Uterus (tissue), 4 donors: ENCODE data around the gene FHIP2A. TPM values are rescaled to one million over a fixed set of nuclear protein-coding genes. Genes with fewer than 3 reads are reported as not detected.

ENCODE experiments used
- DNase-seq, 2 donors: peaks; one replicate each; pipeline ENCODE4 v3.0.0-alpha.2; 2019 to 2020
- H3K27ac ChIP-seq, 2 donors: fragments of 200-600 bp; sonication (generic); 1 replicate in 1 of 2; 2 replicates in 1 of 2; pipeline ENCODE4 v1.5.1; 2016 to 2018
- H3K27me3 ChIP-seq, 2 donors: fragments of 200-600 bp; sonication (generic); one replicate each; pipeline ENCODE4 v1.5.1; 2018 to 2019; ENCODE audit warnings: control low read depth in 1 of 2
- H3K36me3 ChIP-seq, 2 donors: fragments of 200-600 bp; sonication (generic); one replicate each; pipeline ENCODE4 v1.5.1; 2019; ENCODE audit warnings: control low read depth in 1 of 2
- H3K4me1 ChIP-seq, 2 donors: fragments of 200-600 bp; sonication (generic); one replicate each; pipeline ENCODE4 v1.5.1; 2018 to 2019; ENCODE audit warnings: control low read depth in 1 of 2
- H3K4me3 ChIP-seq, 2 donors: fragments of 200-600 bp; sonication (generic); 1 replicate in 1 of 2; 2 replicates in 1 of 2; pipeline ENCODE4 v1.5.1; 2018 to 2019; ENCODE audit warnings: mild to moderate bottlenecking in 1 of 2
- H3K9me3 ChIP-seq, 2 donors: fragments of 200-600 bp; sonication (generic); one replicate each; pipeline ENCODE4 v1.5.1; 2019; ENCODE audit warnings: control low read depth in 1 of 2
- CTCF ChIP-seq, 4 experiments: fragments of 200-600 bp in 2 of 4; fragments of 450-650 bp in 2 of 4; sonication (generic) in 2 of 4; IDR thresholded peaks; one replicate each; pipeline ENCODE4 v1.5.1; 2016 to 2019; ENCODE audit warnings: antibody characterized with exemption in 4 of 4, mild to moderate bottlenecking in 2 of 4, moderate library complexity in 1 of 4
- POLR2A ChIP-seq, 2 donors: fragments of 450-650 bp; IDR thresholded peaks; one replicate each; pipeline ENCODE4 v1.6.1; 2016; ENCODE audit warnings: antibody characterized with exemption in 2 of 2, mild to moderate bottlenecking in 1 of 2, moderate library complexity in 1 of 2
- intact Hi-C: fragments of 100-400 bp; cut with DNase I; formaldehyde crosslinking; loops from one replicate; pipeline ENCODE4 v1.15.1; 2023; ENCODE audit warnings: low total_unique reads
- total RNA-seq, 4 donors: library from RNA; depleted of rRNA in 3 of 4; stranded (reverse); fragments of >200 nt in 3 of 4; gene quantifications; one replicate each; pipeline versions ENCODE4 v1.1.0 to v1.2.4, GENCODE V29; 2014 to 2023
- donor health status: DM: yes; HTN: yes; CAD: no.

Gene FHIP2A
- total RNA-seq, 4 donors from 2014 or later: 22.0 to 61.5 (median 56.5) TPM

- H3K9me3 ChIP-seq: no peaks in the 10 kb centered on the region
- no peaks in the 10 kb centered on the region for H3K27me3 ChIP-seq
- H3K4me1 ChIP-seq: no peaks in the 10 kb centered on the region
- H3K36me3 ChIP-seq: no peaks in the 10 kb centered on the region
- DNase-seq: no peak
- TF ChIP-seq CTCF (IDR thresholded peaks at IDR 0.05): no peak
- TF ChIP-seq POLR2A (IDR thresholded peaks at IDR 0.05): no peak
- H3K4me3 ChIP-seq: no peak overlapping the region
- no peak overlapping the region for H3K27ac ChIP-seq
- intact Hi-C loops: loop anchor here (10.0 kb wide), 1 partner anchor 247 kb away; no protein-coding TSS in a partner anchor
These were observed 29.8 kb upstream of the FHIP2A start for GRCh38 chr10:114791768-114792167.

- H3K9me3 ChIP-seq: no peaks in the 10 kb centered on the region
- no peaks in the 10 kb centered on the region for H3K36me3 ChIP-seq
- intact Hi-C loops: loop anchor here (10.0 kb wide), 1 partner anchor 250 kb away; no protein-coding TSS in a partner anchor
- no peak for DNase-seq
- no peak overlapping the region for H3K27ac ChIP-seq
- TF ChIP-seq CTCF (IDR thresholded peaks at IDR 0.05): no peak
- no peaks in the 10 kb centered on the region for H3K4me1 ChIP-seq
- no peak overlapping the region for H3K4me3 ChIP-seq
- H3K27me3 ChIP-seq: no peaks in the 10 kb centered on the region
These were observed 26.5 kb upstream of the FHIP2A start for GRCh38 chr10:114795039-114795438.

GRCh38 chr10:114800361-114800760 lies 21.2 kb upstream of the FHIP2A start:
- Histone ChIP-seq H3K4me1 (no peaks in the 10 kb centered on the region), H3K9me3 (no peaks in the 10 kb centered on the region), H3K27ac (no peak overlapping the region), H3K4me3 (no peak overlapping the region), H3K27me3 (no peaks in the 10 kb centered on the region), H3K36me3 (no peaks in the 10 kb centered on the region)
- DNase-seq: no peak
- no peak for TF ChIP-seq CTCF (IDR thresholded peaks at IDR 0.05)
- TF ChIP-seq POLR2A (IDR thresholded peaks at IDR 0.05): no peak
- intact Hi-C loops: no loop called here

- H3K4me3 ChIP-seq: no peak overlapping the region
- no peak overlapping the region for H3K27ac ChIP-seq
- H3K27me3 ChIP-seq: no peaks in the 10 kb centered on the region
- intact Hi-C loops: no loop called here
- no peaks in the 10 kb centered on the region for H3K4me1 ChIP-seq
- DNase-seq: no peak
- H3K9me3 ChIP-seq: no peaks in the 10 kb centered on the region
- no peaks in the 10 kb centered on the region for H3K36me3 ChIP-seq
- no peak for TF ChIP-seq POLR2A (IDR thresholded peaks at IDR 0.05)
- TF ChIP-seq CTCF (IDR thresholded peaks at IDR 0.05): no peak
These were observed 20.2 kb upstream of the FHIP2A start for GRCh38 chr10:114801411-114801813.

- Histone ChIP-seq H3K36me3 (no peaks in the 10 kb centered on the region), H3K4me1 (no peaks in the 10 kb centered on the region), H3K27ac (no peak overlapping the region), H3K27me3 (no peaks in the 10 kb centered on the region), H3K9me3 (no peaks in the 10 kb centered on the region), H3K4me3 (no peak overlapping the region)
- TF ChIP-seq CTCF (IDR thresholded peaks at IDR 0.05): no peak
- no peak for TF ChIP-seq POLR2A (IDR thresholded peaks at IDR 0.05)
- no peak for DNase-seq
- intact Hi-C loops: no loop called here
These were observed 19.4 kb upstream of the FHIP2A start for GRCh38 chr10:114802177-114802576.
